Subcutaneous adipose tissue (tissue), 4 donors: ENCODE data around the gene CMIP. TPM values are rescaled to one million over a fixed set of nuclear protein-coding genes. Genes with fewer than 3 reads are reported as not detected.

Experiments
- CTCF ChIP-seq: fragments of 450-650 bp; IDR thresholded peaks from one replicate; pipeline ENCODE4 v1.5.1; 2016; ENCODE audit warnings: low read depth, mild to moderate bottlenecking, control low read depth, antibody characterized with exemption, moderate library complexity
- total RNA-seq, 4 donors: library from RNA; depleted of rRNA; stranded (reverse); fragments of >200 nt; gene quantifications; one replicate each; pipeline ENCODE4 v1.1.0, GENCODE V29; 2016

Gene CMIP
- total RNA-seq, 4 donors from 2014 or later: 19.9 to 40.3 (median 26.0) TPM

- no peak for TF ChIP-seq CTCF
These were observed 126.6 kb downstream of the CMIP start for GRCh38 chr16:81571175-81571574.

- TF ChIP-seq CTCF: no peak
These were observed 127.2 kb downstream of the CMIP start for GRCh38 chr16:81571592-81572385.

GRCh38 chr16:81572386-81573144 lies 128.0 kb downstream of the CMIP start:
- TF ChIP-seq CTCF: no peak

- no peak for TF ChIP-seq CTCF
These were observed 129.0 kb downstream of the CMIP start for GRCh38 chr16:81573533-81574020.

GRCh38 chr16:81574168-81574567 lies 129.6 kb downstream of the CMIP start:
- no peak for TF ChIP-seq CTCF

- TF ChIP-seq CTCF: no peak
These were observed 130.7 kb downstream of the CMIP start for GRCh38 chr16:81575307-81575706.

GRCh38 chr16:81575834-81576233 lies 131.2 kb downstream of the CMIP start:
- TF ChIP-seq CTCF: no peak
